HepG2 (cell line): ENCODE data around the gene ZNF618. TPM values are rescaled to one million over a fixed set of nuclear protein-coding genes. Genes with fewer than 3 reads are reported as not detected.

ENCODE experiments used
- DR1 ChIP-seq: sonication (generic); formaldehyde crosslinking; IDR thresholded peaks from 2 replicates; pipeline ENCODE4 v1.8.0; 2021; ENCODE audit warnings: mild to moderate bottlenecking, missing genetic modification reagents, inconsistent platforms
- FOXC1 ChIP-seq: sonication (generic); formaldehyde crosslinking; IDR thresholded peaks from 2 replicates; pipeline ENCODE4 v1.8.0; 2022; ENCODE audit warnings: mild to moderate bottlenecking, missing genetic modification reagents, borderline replicate concordance
- KDM2A ChIP-seq: sonication (generic); formaldehyde crosslinking; IDR thresholded peaks from 2 replicates; pipeline ENCODE4 v1.4.0; 2020; ENCODE audit warnings: low read depth, missing genetic modification reagents, borderline replicate concordance
- PRDM10 ChIP-seq: sonication (generic); formaldehyde crosslinking; IDR thresholded peaks from 2 replicates; pipeline ENCODE4 v1.4.0; 2020; ENCODE audit warnings: low read depth, missing genetic modification reagents
- RAD21 ChIP-seq: fragments of 450-650 bp; formaldehyde crosslinking; IDR thresholded peaks from 2 replicates; pipeline ENCODE4 v1.5.0; 2020; ENCODE audit warnings: mild to moderate bottlenecking
- RORA ChIP-seq: sonication (generic); formaldehyde crosslinking; IDR thresholded peaks from 2 replicates; pipeline ENCODE4 v1.5.0; 2020; ENCODE audit warnings: mild to moderate bottlenecking, missing genetic modification reagents, moderate library complexity
- TEAD2 ChIP-seq: sonication (generic); formaldehyde crosslinking; IDR thresholded peaks from 2 replicates; pipeline ENCODE4 v1.9.0; 2021; ENCODE audit warnings: missing genetic modification reagents
- TFE3 ChIP-seq: IDR thresholded peaks from 2 replicates; pipeline ENCODE4 v1.6.1; 2016
- ZBTB37 ChIP-seq: sonication (generic); formaldehyde crosslinking; IDR thresholded peaks from 2 replicates; pipeline ENCODE4 v1.4.0; 2020; ENCODE audit warnings: mild to moderate bottlenecking, missing genetic modification reagents
- ZNF317 ChIP-seq: sonication (generic); formaldehyde crosslinking; IDR thresholded peaks from 2 replicates; pipeline ENCODE4 v1.5.0; 2020; ENCODE audit warnings: mild to moderate bottlenecking, missing genetic modification reagents
- ZNF549 ChIP-seq: sonication (generic); formaldehyde crosslinking; IDR thresholded peaks from 2 replicates; pipeline ENCODE4 v1.5.0; 2020; ENCODE audit warnings: missing genetic modification reagents
- ZNF670 ChIP-seq: sonication (generic); formaldehyde crosslinking; IDR thresholded peaks from 2 replicates; pipeline ENCODE4 v1.8.0; 2022; ENCODE audit warnings: mild to moderate bottlenecking, missing genetic modification reagents, borderline replicate concordance
- ZNF687 ChIP-seq: sonication (generic); formaldehyde crosslinking; IDR thresholded peaks from 2 replicates; pipeline ENCODE4 v1.5.1; 2020; ENCODE audit warnings: mild to moderate bottlenecking, missing genetic modification reagents, moderate library complexity
- polyA plus RNA-seq, 8 experiments: library from polyadenylated mRNA; depleted of rRNA in 3 of 8; stranded (reverse) in 7 of 8; unstranded in 1 of 8; fragments of >200 nt; fragmentation: Illumina TruSeq in 4 of 8; extraction: Trizol in 4 of 8; gene quantifications; 2 replicates each; pipeline versions ENCODE4 v1.2.1 to v1.2.3, GENCODE V29; 2011 to 2016; ENCODE audit warnings: low read depth in 4 of 8, missing spikeins in 1 of 8, mixed read lengths in 1 of 8; ENCODE audit not compliant: insufficient read depth in 1 of 8
- total RNA-seq, 5 experiments: library from RNA; depleted of rRNA; stranded (reverse); fragments of >200 nt; fragmentation: Illumina TruSeq; extraction: Trizol; gene quantifications; 2 replicates each; pipeline ENCODE4 v1.2.3, GENCODE V29; 2016; ENCODE audit warnings: low read depth in 1 of 5

The ZNF618 gene
- total and polyA plus RNA-seq, 2 of the 13 experiments (the other 11 are each of a cell fraction or from before 2014, with no cell fraction given): 0.07 TPM

GRCh38 chr9:114058688-114059046 lies 182.6 kb downstream of the ZNF618 start (continued):
- TF ChIP-seq ZNF687 (CRISPR knock-in tag) (peak; percentile 77), KDM2A (CRISPR knock-in tag) (no peak), TEAD2 (CRISPR knock-in tag) (no peak), DR1 (CRISPR knock-in tag) (no peak), ZBTB37 (CRISPR knock-in tag) (no peak), RAD21 (CRISPR knock-in tag) (no peak), TFE3 (peak; percentile 55; the same call in 1 of the 2 replicates), ZNF317 (CRISPR knock-in tag) (0 out of 2 replicates have a peak, but pooled peaks have one; percentile 34), FOXC1 (CRISPR knock-in tag) (no peak; the same call in none of the 2 replicates), ZNF549 (CRISPR knock-in tag) (no peak), PRDM10 (CRISPR knock-in tag) (no peak), RORA (CRISPR knock-in tag) (no peak), ZNF670 (CRISPR knock-in tag) (no peak)
